Keratinocyte (primary cell): Measurements from ENCODE around the gene CCDC172. TPM values are rescaled to one million over a fixed set of nuclear protein-coding genes. Genes with fewer than 3 reads are reported as not detected.

Experiments used
- DNase-seq: peaks from one replicate; pipeline ENCODE4 v3.0.0-alpha.2; 2011; ENCODE audit warnings: low read depth, missing footprints, low spot score
- FAIRE-seq: peaks from 2 replicates; lab custom pipeline; 2011; peaks lifted over from hg19 to GRCh38; lab: Jason Lieb, UNC
- H2AFZ ChIP-seq: 2 replicates; pipeline ENCODE4 v1.6.0; 2012; ENCODE audit warnings: low read length, control low read depth, inconsistent platforms; ENCODE audit not compliant: control insufficient read depth
- H3K27ac ChIP-seq: 2 replicates; pipeline ENCODE4 v1.5.1; 2011; ENCODE audit warnings: low read length; ENCODE audit not compliant: control insufficient read depth, insufficient read depth
- H3K27me3 ChIP-seq: 3 replicates; pipeline ENCODE4 v1.6.0; 2011; ENCODE audit warnings: low read length; ENCODE audit not compliant: control insufficient read depth, insufficient read depth; ENCODE audit errors: extremely low read depth
- H3K36me3 ChIP-seq, 2 experiments: 2 replicates in 1 of 2; 3 replicates in 1 of 2; pipeline ENCODE4 v1.5.1; 2011; ENCODE audit warnings: low read length in 2 of 2, mild to moderate bottlenecking in 1 of 2; ENCODE audit not compliant: control insufficient read depth in 2 of 2, insufficient read depth in 2 of 2; ENCODE audit errors: extremely low read depth in 1 of 2
- H3K4me1 ChIP-seq: 3 replicates; pipeline ENCODE4 v1.5.1; 2011; ENCODE audit warnings: low read length; ENCODE audit not compliant: control insufficient read depth, insufficient read depth; ENCODE audit errors: extremely low read depth
- H3K4me2 ChIP-seq: 3 replicates; pipeline ENCODE4 v1.6.0; 2011; ENCODE audit warnings: low read depth, low read length; ENCODE audit not compliant: control insufficient read depth, insufficient read depth; ENCODE audit errors: extremely low read depth
- H3K4me3 ChIP-seq, 3 experiments: fragments of 200-600 bp in 1 of 3; sonication (generic) in 1 of 3; 2 replicates in 2 of 3; 3 replicates in 1 of 3; pipeline ENCODE4 v1.5.1; 2011 to 2016; ENCODE audit warnings: low read length in 3 of 3, mild to moderate bottlenecking in 3 of 3, control low read depth in 2 of 3, inconsistent platforms in 1 of 3, low read depth in 1 of 3, mixed read lengths in 1 of 3, mixed run types in 1 of 3, moderate library complexity in 1 of 3; ENCODE audit not compliant: control insufficient read depth in 2 of 3, insufficient read depth in 2 of 3; ENCODE audit errors: extremely low read depth in 1 of 3
- H3K79me2 ChIP-seq: 2 replicates; pipeline ENCODE4 v1.6.0; 2012; ENCODE audit warnings: low read length; ENCODE audit not compliant: control insufficient read depth, insufficient read depth
- H3K9ac ChIP-seq: 3 replicates; pipeline ENCODE4 v1.6.0; 2011; ENCODE audit warnings: low read length; ENCODE audit not compliant: control insufficient read depth, insufficient read depth; ENCODE audit errors: extremely low read depth
- H3K9me1 ChIP-seq: 3 replicates; pipeline ENCODE4 v1.6.0; 2011; ENCODE audit warnings: low read length; ENCODE audit not compliant: control insufficient read depth, insufficient read depth; ENCODE audit errors: extremely low read depth
- H3K9me3 ChIP-seq: 2 replicates; pipeline ENCODE4 v1.5.1; 2012; ENCODE audit warnings: low read depth, low read length; ENCODE audit not compliant: control insufficient read depth
- H4K20me1 ChIP-seq: 3 replicates; pipeline ENCODE4 v1.6.0; 2011; ENCODE audit warnings: low read length; ENCODE audit not compliant: control insufficient read depth, insufficient read depth; ENCODE audit errors: extremely low read depth
- EZH2 ChIP-seq: IDR thresholded peaks from one replicate; pipeline ENCODE4 v1.6.1; 2012; ENCODE audit warnings: inconsistent platforms, mild to moderate bottlenecking, low read length, moderate library complexity
- dilution Hi-C: fragments of 300-500 bp; cut with MboI; formaldehyde crosslinking; loops from one replicate; pipeline ENCODE4 v1.7.0; 2020; ENCODE audit warnings: low sequenced_read_pairs; ENCODE audit not compliant: extremely low pct_ligation_motif_present
- polyA minus RNA-seq, 3 experiments: library from RNA; depleted of rRNA, polyadenylated mRNA; stranded (reverse); fragments of >200 nt; gene quantifications; 1 replicate in 1 of 3; 2 replicates in 1 of 3; 3 replicates in 1 of 3; pipeline ENCODE4 v1.2.3, GENCODE V29; 2011
- polyA plus RNA-seq, 5 experiments: library from polyadenylated mRNA; depleted of rRNA in 3 of 5; stranded (reverse) in 3 of 5; stranded (forward) in 1 of 5; unstranded in 1 of 5; fragments of >200 nt; gene quantifications; 1 replicate in 1 of 5; 2 replicates in 3 of 5; 3 replicates in 1 of 5; pipeline versions ENCODE4 v1.2.1 to v1.2.3, GENCODE V29; 2011 to 2012; ENCODE audit warnings: missing spikeins in 2 of 5, low read depth in 1 of 5, low replicate concordance in 1 of 5
- TF ChIP-seq, protein P1 (sequence below), 3 experiments: IDR thresholded peaks in 1 of 3; conservative IDR thresholded peaks in 1 of 3; optimal IDR thresholded peaks in 1 of 3; 2 replicates in 2 of 3; 3 replicates in 1 of 3; pipeline versions ENCODE3 to v1.5.1; 2011; ENCODE audit warnings: low read length in 3 of 3, mild to moderate bottlenecking in 3 of 3, moderate library complexity in 2 of 3, control low read depth in 1 of 3, inconsistent platforms in 1 of 3; ENCODE audit not compliant: insufficient read depth in 2 of 3; ENCODE audit errors: extremely low read depth in 1 of 3

Gene CCDC172, protein sequence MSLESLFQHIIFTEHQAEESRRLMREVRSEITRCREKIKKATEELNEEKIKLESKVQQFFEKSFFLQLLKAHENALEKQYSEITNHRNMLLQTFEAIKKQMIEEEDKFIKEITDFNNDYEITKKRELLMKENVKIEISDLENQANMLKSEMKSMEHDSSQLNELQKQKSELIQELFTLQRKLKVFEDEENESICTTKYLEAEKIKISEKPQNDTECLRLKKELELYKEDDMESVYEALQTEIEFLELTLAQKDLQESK
- polyA plus RNA-seq (not detected in 3 replicates), polyA minus RNA-seq (not detected in 3 replicates)
- polyA plus RNA-seq (2011; ENCODE audit: low read depth): not detected
- not detected in 2 replicates for polyA plus RNA-seq (2011; cell fraction: cytosol; rRNA removed)
- polyA plus RNA-seq (2011; cell fraction: nucleus; rRNA removed): not detected in 2 replicates
- polyA plus RNA-seq (2012; ENCODE audit: low replicate concordance): not detected in 2 replicates
- not detected for polyA minus RNA-seq (2011; cell fraction: cytosol; rRNA and poly(A)+ RNA removed)
- polyA minus RNA-seq (2011; cell fraction: nucleus; rRNA and poly(A)+ RNA removed): not detected in 2 replicates

DNA sequence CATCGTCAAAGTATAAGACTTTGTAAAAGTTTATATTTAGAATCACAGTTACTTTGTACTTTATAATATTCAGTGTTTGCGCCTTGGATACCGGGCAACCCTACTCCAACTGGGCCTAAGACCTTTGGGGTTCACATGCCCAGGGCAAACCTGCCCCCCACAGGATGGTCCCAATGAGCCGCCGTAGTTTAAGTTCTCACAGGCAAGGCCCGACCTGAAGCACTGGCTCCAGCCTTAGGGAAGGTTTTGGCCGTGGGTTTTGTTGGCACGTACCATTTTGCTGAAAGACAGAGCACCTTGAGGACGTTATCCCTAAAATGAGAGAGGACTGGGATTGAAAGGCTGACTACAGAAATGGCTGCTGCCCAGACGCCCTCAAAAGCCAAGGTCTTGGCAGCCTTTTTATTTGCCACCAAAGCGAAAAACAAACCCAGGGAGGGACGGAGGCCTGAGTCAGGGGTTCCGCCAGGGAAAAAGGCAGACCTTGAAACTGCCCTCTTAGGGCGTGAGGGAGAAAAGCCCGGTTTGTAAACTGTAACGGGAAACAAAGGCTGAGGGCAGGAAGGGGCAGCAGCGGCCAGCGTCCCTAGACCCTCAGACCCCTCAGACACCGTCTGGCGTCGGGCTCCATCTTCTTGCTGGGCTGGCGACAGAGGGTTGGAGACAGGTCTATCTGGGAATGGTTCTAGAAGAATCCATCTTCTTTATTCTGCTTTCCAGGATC lies at the start of gene CCDC172:
Gene CCDC172 (plus strand): TSS at position 222 of the 724 bp plus-strand sequence. CDS start 564 bp downstream, outside the sequence.
- H3K9me1 ChIP-seq: no peaks in the 10 kb centered on the region
- no peak within 1 kb of the TSS for H3K4me3 ChIP-seq
- H3K27me3 ChIP-seq: no peaks in the 10 kb centered on the region
- no peak for TF ChIP-seq EZH2
- TF ChIP-seq, protein P1, sequence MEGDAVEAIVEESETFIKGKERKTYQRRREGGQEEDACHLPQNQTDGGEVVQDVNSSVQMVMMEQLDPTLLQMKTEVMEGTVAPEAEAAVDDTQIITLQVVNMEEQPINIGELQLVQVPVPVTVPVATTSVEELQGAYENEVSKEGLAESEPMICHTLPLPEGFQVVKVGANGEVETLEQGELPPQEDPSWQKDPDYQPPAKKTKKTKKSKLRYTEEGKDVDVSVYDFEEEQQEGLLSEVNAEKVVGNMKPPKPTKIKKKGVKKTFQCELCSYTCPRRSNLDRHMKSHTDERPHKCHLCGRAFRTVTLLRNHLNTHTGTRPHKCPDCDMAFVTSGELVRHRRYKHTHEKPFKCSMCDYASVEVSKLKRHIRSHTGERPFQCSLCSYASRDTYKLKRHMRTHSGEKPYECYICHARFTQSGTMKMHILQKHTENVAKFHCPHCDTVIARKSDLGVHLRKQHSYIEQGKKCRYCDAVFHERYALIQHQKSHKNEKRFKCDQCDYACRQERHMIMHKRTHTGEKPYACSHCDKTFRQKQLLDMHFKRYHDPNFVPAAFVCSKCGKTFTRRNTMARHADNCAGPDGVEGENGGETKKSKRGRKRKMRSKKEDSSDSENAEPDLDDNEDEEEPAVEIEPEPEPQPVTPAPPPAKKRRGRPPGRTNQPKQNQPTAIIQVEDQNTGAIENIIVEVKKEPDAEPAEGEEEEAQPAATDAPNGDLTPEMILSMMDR (optimal IDR thresholded peaks at IDR 0.05 in 1 of 3, IDR thresholded peaks at IDR 0.05 in 1 of 3, conservative IDR thresholded peaks at IDR 0.05 in 1 of 3; ENCODE audit: extremely low read depth in 1 of 3, insufficient read depth in 2 of 3, low read length in 3 of 3): no peak
- no peaks in the 10 kb centered on the region for H3K4me1 ChIP-seq
- no peak within 1 kb of the TSS for H3K4me2 ChIP-seq
- no peaks in the 10 kb centered on the region for H3K36me3 ChIP-seq
- dilution Hi-C loops: no loop called here
- no peak within 1 kb of the TSS for H3K9ac ChIP-seq
- no peak within 1 kb of the TSS for H3K27ac ChIP-seq
- no peak for DNase-seq
- H2AFZ ChIP-seq: no peak within 1 kb of the TSS
- FAIRE-seq: no peak
- no peaks in the 10 kb centered on the region for H3K9me3 ChIP-seq
- H3K79me2 ChIP-seq: no peaks in the 10 kb centered on the region
- no peaks in the 10 kb centered on the region for H4K20me1 ChIP-seq

DNA sequence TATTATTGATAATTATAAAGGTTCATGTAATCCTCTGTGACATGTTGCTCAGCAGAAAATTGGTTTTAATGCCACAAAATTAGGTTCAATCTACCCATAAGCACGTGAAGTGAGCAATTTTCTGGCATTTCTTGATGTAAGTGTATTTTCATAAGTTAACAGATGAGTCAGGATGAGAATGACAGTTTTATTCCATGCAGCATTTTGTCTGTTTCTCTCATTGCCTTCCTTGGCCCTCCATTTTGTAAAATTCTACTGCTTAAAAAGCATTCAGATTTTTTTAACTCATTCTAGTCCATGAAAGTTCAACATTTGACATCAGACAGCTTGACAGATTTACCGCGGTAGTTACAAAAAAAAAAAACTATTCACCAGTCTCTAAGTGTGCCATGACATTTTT lies 47.3 kb upstream of the CCDC172 start:
- dilution Hi-C loops: no loop called here
- H3K36me3 ChIP-seq: no peaks in the 10 kb centered on the region
- FAIRE-seq (no peak), DNase-seq (no peak)
- H3K4me2 ChIP-seq: no peak overlapping the region
- H3K79me2 ChIP-seq: no peaks in the 10 kb centered on the region
- H3K9me1 ChIP-seq: no peaks in the 10 kb centered on the region
- TF ChIP-seq EZH2: no peak
- TF ChIP-seq, protein P1 (optimal IDR thresholded peaks at IDR 0.05 in 1 of 3, IDR thresholded peaks at IDR 0.05 in 1 of 3, conservative IDR thresholded peaks at IDR 0.05 in 1 of 3; ENCODE audit: extremely low read depth in 1 of 3, insufficient read depth in 2 of 3, low read length in 3 of 3): no peak
- no peaks in the 10 kb centered on the region for H3K9me3 ChIP-seq
- peaks cover 17% of the 10 kb centered on the region for H3K4me1 ChIP-seq
- no peaks in the 10 kb centered on the region for H4K20me1 ChIP-seq
- no peak overlapping the region for H3K9ac ChIP-seq
- no peak overlapping the region for H3K4me3 ChIP-seq
- H3K27ac ChIP-seq: no peak overlapping the region
- peaks cover 43% of the 10 kb centered on the region for H3K27me3 ChIP-seq
- H2AFZ ChIP-seq: no peak overlapping the region
